Liver (tissue), 9 donors: Measurements from ENCODE around the gene TUB. TPM values are rescaled to one million over a fixed set of nuclear protein-coding genes. Genes with fewer than 3 reads are reported as not detected.

Experiments used
- DNase-seq: peaks from one replicate; pipeline ENCODE4 v3.0.0-alpha.2; 2017; ENCODE audit warnings: low spot score
- H3K27ac ChIP-seq, 2 donors: one replicate each; pipeline ENCODE4 v1.7.0; 2013; ENCODE audit warnings: inconsistent platforms in 2 of 2, low read length in 2 of 2, control low read depth in 1 of 2, low read depth in 1 of 2, mild to moderate bottlenecking in 1 of 2
- H3K27me3 ChIP-seq, 4 donors: one replicate each; pipeline versions ENCODE4 v1.6.1 to v1.7.0; 2013; ENCODE audit warnings: low read length in 3 of 4, inconsistent platforms in 1 of 4, mild to moderate bottlenecking in 1 of 4, moderate library complexity in 1 of 4; ENCODE audit not compliant: control insufficient read depth in 4 of 4, insufficient read depth in 4 of 4
- H3K36me3 ChIP-seq, 4 donors: one replicate each; pipeline versions ENCODE4 v1.6.1 to v1.7.0; 2013; ENCODE audit warnings: low read length in 3 of 4, mild to moderate bottlenecking in 3 of 4, low read depth in 1 of 4, moderate library complexity in 1 of 4; ENCODE audit not compliant: control insufficient read depth in 4 of 4, insufficient read depth in 3 of 4
- H3K4me1 ChIP-seq, 4 donors: one replicate each; pipeline versions ENCODE4 v1.6.1 to v1.7.0; 2013; ENCODE audit warnings: low read length in 3 of 4, mild to moderate bottlenecking in 3 of 4, moderate library complexity in 1 of 4; ENCODE audit not compliant: control insufficient read depth in 4 of 4, insufficient read depth in 4 of 4
- H3K4me3 ChIP-seq, 3 donors: one replicate each; pipeline versions ENCODE4 v1.6.1 to v1.7.0; 2013; ENCODE audit warnings: low read length in 3 of 3, control low read depth in 1 of 3, low read depth in 1 of 3, mild to moderate bottlenecking in 1 of 3
- H3K9ac ChIP-seq, 2 donors: one replicate each; pipeline ENCODE4 v1.7.0; 2013; ENCODE audit warnings: low read length in 2 of 2, mild to moderate bottlenecking in 2 of 2, moderate library complexity in 2 of 2, control low read depth in 1 of 2, low read depth in 1 of 2
- H3K9me3 ChIP-seq, 4 donors: one replicate each; pipeline versions ENCODE4 v1.6.1 to v1.7.0; 2013; ENCODE audit warnings: low read length in 3 of 4; ENCODE audit not compliant: control insufficient read depth in 4 of 4
- ATF3 ChIP-seq: IDR thresholded peaks from 2 replicates; pipeline ENCODE4 v1.6.1; 2016; ENCODE audit warnings: antibody characterized with exemption
- EGR1 ChIP-seq, 2 donors: IDR thresholded peaks; 2 replicates each; pipeline ENCODE4 v1.6.1; 2016 to 2018; ENCODE audit warnings: antibody characterized with exemption in 2 of 2, low read depth in 2 of 2
- FOXA1 ChIP-seq: IDR thresholded peaks from 2 replicates; pipeline ENCODE4 v1.6.1; 2016; ENCODE audit warnings: antibody characterized with exemption
- GABPA ChIP-seq, 2 donors: IDR thresholded peaks in 1 of 2; conservative IDR thresholded peaks in 1 of 2; 2 replicates each; pipeline ENCODE4 v1.6.1; 2016; ENCODE audit warnings: antibody characterized with exemption in 2 of 2, mild to moderate bottlenecking in 1 of 2, moderate library complexity in 1 of 2
- HNF4A ChIP-seq, 2 donors: conservative IDR thresholded peaks; 2 replicates each; pipeline ENCODE4 v1.6.1; 2016; ENCODE audit warnings: antibody characterized with exemption in 2 of 2, mild to moderate bottlenecking in 2 of 2
- JUND ChIP-seq, 2 donors: IDR thresholded peaks; 2 replicates each; pipeline ENCODE4 v1.6.1; 2016; ENCODE audit warnings: antibody characterized with exemption in 2 of 2
- MAX ChIP-seq: IDR thresholded peaks from 2 replicates; pipeline ENCODE4 v1.6.1; 2016; ENCODE audit warnings: antibody characterized with exemption
- NR2F2 ChIP-seq: IDR thresholded peaks from 2 replicates; pipeline ENCODE4 v1.6.1; 2016; ENCODE audit warnings: antibody characterized with exemption
- SP1 ChIP-seq: IDR thresholded peaks from 2 replicates; pipeline ENCODE4 v1.6.1; 2018; ENCODE audit warnings: antibody characterized with exemption, mild to moderate bottlenecking
- TAF1 ChIP-seq: conservative IDR thresholded peaks from 2 replicates; pipeline ENCODE4 v1.6.1; 2016; ENCODE audit warnings: antibody characterized with exemption, mild to moderate bottlenecking
- YY1 ChIP-seq: IDR thresholded peaks from 2 replicates; pipeline ENCODE4 v1.6.1; 2016; ENCODE audit warnings: antibody characterized with exemption, mild to moderate bottlenecking
- WGBS: extraction: QIAGEN DNeasy Blood & Tissue Kit; methylation state at CpG from one replicate; pipeline ENCODE4 v1.1.7; 2013; 5-methylcytosine and 5-hydroxymethylcytosine counted together
- polyA plus RNA-seq, 2 donors: library from polyadenylated mRNA; stranded (reverse) in 1 of 2; unstranded in 1 of 2; fragments of 200-250 nt in 1 of 2; fragments of >200 nt in 1 of 2; fragmentation: Nextera tagmentation in 1 of 2; extraction: Ambion mirVana in 1 of 2; gene quantifications; one replicate each; pipeline versions ENCODE4 v1.2.1 to v1.2.3, GENCODE V29; 2013 to 2015
- total RNA-seq, 2 donors: library from RNA; depleted of rRNA; stranded (reverse); fragments of >200 nt; gene quantifications; one replicate each; pipeline ENCODE4 v1.2.3, GENCODE V29; 2014
- TF ChIP-seq, protein P1 (sequence below): IDR thresholded peaks from 2 replicates; pipeline ENCODE4 v1.6.1; 2016; ENCODE audit warnings: antibody characterized with exemption, mild to moderate bottlenecking
- donor health status: healthy.
- donor health status: healthy.
- donor health status: healthy.
- donor health status: healthy.
- donor health status: healthy.

Gene TUB
- total and polyA plus RNA-seq, 4 donors = 0.15 to 1.3 (median 0.66) TPM

DNA sequence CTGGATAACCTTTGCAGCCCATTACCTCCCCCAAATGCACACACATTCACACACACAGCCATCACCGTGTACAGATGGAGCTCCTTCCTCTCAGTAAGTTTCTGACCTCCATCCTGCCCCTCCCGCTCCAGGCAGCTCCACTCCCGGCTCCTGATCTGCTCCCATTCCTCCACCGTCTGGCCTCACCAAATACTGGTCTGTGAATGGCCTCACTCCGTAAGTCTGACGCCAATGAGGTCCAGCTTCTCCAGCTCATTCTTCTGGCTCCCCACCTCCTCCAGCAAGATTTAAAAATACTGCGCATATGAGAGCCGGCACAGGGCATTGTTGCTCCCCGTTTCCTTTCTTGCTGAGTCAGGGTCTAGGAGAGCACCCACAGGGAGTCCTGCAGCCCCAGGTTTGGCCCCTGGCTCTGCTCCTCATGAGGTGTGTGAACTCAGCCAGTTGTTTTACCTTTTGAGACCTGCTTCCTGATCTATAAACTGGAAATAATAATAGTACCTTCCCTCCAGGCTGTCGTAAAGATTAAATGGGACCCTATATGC, 14.0 kb upstream of the TUB start:
- TF ChIP-seq NR2F2 (no peak), MAX (no peak), GABPA (IDR thresholded peaks at IDR 0.05 in 1 of 2, conservative IDR thresholded peaks at IDR 0.05 in 1 of 2) (no peak), HNF4A (conservative IDR thresholded peaks at IDR 0.05) (no peak), JUND (IDR thresholded peaks at IDR 0.05) (no peak), FOXA1 (no peak)
- Histone ChIP-seq H3K9me3 (no peaks in the 10 kb centered on the region), H3K36me3 (no peaks in the 10 kb centered on the region), H3K27me3 (no peaks in the 10 kb centered on the region), H3K27ac (no peak overlapping the region), H3K4me3 (no peak overlapping the region), H3K9ac (no peak overlapping the region), H3K4me1 (peaks cover 4 to 17% (median 14%) of the 10 kb centered on the region in 4 donors)
- 76% methylated on average over 10 of the region's 10 CpGs for WGBS
- peak; percentile 28 for DNase-seq

DNA sequence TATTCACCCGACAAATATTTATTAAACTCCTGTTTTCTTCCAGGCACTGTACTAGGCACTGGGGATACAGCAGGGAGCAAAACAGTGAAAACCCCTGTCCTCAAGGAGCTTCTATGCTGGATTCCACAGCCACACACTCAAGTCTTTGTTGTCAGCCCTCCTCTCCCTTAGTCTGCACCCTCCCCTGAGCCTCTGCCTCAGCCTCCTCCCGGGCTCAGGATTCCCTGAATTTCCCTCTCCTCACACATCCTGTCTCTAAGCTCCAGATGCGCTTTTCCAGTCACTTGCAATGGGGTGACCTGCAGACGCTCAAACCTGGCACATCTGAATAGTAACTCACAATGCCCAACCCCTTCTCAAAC, 13.5 kb upstream of the TUB start:
- H3K27me3 ChIP-seq = no peaks in the 10 kb centered on the region
- TF ChIP-seq SP1 = no peak
- no peak overlapping the region for H3K9ac ChIP-seq
- no peak overlapping the region for H3K27ac ChIP-seq
- H3K9me3 ChIP-seq = no peaks in the 10 kb centered on the region
- 90% methylated on average over 4 of the region's 4 CpGs for WGBS
- H3K4me3 ChIP-seq = no peak overlapping the region
- peaks cover 4 to 17% (median 14%) of the 10 kb centered on the region in 4 donors for H3K4me1 ChIP-seq
- no peaks in the 10 kb centered on the region for H3K36me3 ChIP-seq
- no peak for DNase-seq

DNA sequence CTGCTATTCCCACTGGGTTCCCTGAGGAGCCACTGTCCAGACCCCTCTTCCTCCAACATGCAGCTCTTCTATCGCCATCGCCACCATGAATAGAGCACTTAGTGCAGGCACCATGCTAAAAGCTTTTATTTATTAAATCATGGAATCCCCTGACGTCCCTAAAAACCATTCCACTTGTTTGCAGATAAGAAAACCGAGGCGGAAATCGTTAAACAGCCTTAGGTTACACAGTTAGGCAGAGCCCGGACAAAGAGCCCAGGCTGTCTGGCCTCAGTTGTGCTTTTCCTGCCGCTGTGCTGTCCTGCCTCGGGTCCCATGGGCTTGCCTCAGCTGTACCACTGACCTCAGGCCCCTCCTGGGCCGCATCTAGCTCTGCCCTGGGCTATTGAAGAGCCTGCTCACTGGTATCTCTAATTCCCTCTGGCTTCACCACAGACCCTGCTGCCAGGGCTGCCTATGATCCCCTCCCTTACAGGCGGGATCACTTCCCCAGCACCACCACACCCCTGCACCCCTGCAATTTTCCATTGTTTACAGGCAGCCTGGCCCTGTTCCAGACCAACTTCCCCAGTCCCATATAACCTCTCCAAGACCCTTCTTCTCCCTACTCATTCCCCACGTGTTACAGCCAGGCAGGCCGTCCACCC, 13.0 kb upstream of the TUB start:
- no peak for DNase-seq
- 71% methylated on average over 13 of the region's 13 CpGs for WGBS
- TF ChIP-seq SP1 (no peak), NR2F2 (no peak), EGR1 (IDR thresholded peaks at IDR 0.05; ENCODE audit: low read depth in 2 of 2) (no peak), ATF3 (no peak), GABPA (IDR thresholded peaks at IDR 0.05 in 1 of 2, conservative IDR thresholded peaks at IDR 0.05 in 1 of 2) (no peak), HNF4A (conservative IDR thresholded peaks at IDR 0.05) (no peak), YY1 (no peak), MAX (no peak), TAF1 (no peak)
- TF ChIP-seq, protein P1, sequence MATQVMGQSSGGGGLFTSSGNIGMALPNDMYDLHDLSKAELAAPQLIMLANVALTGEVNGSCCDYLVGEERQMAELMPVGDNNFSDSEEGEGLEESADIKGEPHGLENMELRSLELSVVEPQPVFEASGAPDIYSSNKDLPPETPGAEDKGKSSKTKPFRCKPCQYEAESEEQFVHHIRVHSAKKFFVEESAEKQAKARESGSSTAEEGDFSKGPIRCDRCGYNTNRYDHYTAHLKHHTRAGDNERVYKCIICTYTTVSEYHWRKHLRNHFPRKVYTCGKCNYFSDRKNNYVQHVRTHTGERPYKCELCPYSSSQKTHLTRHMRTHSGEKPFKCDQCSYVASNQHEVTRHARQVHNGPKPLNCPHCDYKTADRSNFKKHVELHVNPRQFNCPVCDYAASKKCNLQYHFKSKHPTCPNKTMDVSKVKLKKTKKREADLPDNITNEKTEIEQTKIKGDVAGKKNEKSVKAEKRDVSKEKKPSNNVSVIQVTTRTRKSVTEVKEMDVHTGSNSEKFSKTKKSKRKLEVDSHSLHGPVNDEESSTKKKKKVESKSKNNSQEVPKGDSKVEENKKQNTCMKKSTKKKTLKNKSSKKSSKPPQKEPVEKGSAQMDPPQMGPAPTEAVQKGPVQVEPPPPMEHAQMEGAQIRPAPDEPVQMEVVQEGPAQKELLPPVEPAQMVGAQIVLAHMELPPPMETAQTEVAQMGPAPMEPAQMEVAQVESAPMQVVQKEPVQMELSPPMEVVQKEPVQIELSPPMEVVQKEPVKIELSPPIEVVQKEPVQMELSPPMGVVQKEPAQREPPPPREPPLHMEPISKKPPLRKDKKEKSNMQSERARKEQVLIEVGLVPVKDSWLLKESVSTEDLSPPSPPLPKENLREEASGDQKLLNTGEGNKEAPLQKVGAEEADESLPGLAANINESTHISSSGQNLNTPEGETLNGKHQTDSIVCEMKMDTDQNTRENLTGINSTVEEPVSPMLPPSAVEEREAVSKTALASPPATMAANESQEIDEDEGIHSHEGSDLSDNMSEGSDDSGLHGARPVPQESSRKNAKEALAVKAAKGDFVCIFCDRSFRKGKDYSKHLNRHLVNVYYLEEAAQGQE = no peak
- no peaks in the 10 kb centered on the region for H3K36me3 ChIP-seq
- no peak overlapping the region for H3K4me3 ChIP-seq
- peak overlapping the region; percentile 75 to 85 for H3K27ac ChIP-seq
- H3K27me3 ChIP-seq = no peaks in the 10 kb centered on the region
- no peaks in the 10 kb centered on the region for H3K9me3 ChIP-seq
- H3K9ac ChIP-seq = no peak overlapping the region
- H3K4me1 ChIP-seq = peaks cover 4 to 17% (median 14%) of the 10 kb centered on the region in 4 donors
